Right hindlimb (tissue), 1 donor: Measurements from ENCODE around the gene BRWD1.

Experiments
- DNase-seq: peaks from one replicate; pipeline ENCODE4 v3.0.0-alpha.2; 2018

BRWD1 gene

DNA sequence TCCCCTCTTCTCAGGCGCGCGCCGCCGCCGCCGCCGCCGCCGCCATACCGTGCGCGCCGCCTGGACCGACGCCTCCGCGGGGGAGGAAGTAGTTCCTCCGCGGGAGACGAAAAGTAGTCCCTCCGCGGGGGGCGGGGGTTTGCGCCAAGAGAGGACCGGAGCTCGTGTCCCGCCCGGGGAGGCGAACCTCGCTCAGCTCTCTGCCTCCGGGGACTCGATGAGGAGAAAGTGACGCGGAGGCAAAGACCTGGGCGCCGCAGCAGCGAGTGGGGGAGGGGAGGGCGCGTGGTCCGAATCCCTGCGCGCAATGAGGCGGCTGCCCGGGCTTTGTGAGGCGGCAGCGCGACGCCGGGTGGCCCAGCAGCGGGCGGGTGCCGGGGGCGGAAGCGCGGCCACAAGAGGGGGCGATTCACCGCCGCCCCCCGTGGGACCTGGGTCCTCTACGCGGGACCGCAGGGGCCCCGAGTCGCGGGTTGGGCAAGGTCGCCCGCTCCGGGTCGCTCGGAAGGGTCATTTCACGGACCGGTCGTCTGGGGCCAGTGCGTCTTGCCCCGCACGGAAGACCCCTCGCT is at the start of gene BRWD1:
TSS of gene BRWD1 (minus strand) at position 62 of the 572 bp plus-strand sequence. CDS start 141 bp downstream, outside the sequence.
- peak; percentile 86 for DNase-seq

DNA sequence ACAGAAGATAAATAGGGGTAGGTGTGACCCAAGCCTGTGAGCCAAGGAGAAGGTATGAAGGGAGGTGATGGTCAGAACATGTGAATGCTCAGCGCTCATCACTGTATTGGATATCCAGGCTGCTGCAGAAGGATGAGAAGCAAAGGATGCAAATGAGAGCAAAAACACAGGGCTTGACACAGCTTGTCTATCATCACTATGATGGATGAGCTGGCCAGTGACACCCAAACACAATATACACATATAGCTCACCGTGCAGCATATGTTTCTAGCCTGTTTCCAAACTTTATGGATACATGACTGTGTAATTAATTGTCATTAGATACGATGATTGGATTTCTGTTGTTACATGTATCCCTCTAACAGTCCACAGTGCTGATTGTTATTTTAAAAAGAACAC is 49.3 kb upstream of the BRWD1 start:
- no peak for DNase-seq

DNA sequence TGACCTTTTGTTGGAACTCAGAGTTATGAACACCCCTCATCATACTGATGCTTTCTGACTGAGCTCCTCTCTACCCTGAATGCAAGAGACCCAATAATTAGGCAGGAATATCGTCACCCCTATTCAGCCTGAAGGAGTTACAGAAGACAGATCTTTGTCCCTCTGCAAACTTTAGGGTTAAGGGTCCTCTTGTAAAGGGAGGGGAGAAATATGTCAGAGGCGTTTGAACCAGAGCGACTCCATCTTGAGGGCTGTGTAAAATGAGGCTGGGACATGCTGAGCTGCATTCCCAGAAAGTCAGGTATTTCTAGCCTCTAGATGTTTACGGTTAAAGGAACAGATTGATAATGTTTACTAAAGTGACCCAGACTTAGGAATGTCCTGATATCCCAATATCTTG is 46.0 kb upstream of the BRWD1 start:
- no peak for DNase-seq

DNA sequence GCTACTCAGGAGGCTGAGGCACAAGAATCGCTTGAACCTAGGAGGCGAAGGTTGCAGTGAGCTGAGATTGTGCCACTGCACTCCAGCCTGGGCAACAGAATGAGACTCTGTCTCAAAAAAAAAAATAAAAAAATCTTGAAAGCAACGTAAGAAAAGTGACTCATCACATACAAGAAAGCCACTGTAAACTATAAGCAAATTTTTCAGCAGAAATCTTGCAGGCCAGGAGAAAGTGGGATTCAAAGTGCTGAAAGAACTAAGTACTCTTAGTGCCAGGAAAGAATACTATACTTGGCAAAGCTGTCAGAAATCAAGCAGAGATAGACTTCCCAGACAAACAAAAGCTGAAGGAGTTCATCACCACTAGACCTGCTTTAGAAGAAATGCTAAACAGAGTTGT is 39.9 kb upstream of the BRWD1 start:
- DNase-seq = no peak

DNA sequence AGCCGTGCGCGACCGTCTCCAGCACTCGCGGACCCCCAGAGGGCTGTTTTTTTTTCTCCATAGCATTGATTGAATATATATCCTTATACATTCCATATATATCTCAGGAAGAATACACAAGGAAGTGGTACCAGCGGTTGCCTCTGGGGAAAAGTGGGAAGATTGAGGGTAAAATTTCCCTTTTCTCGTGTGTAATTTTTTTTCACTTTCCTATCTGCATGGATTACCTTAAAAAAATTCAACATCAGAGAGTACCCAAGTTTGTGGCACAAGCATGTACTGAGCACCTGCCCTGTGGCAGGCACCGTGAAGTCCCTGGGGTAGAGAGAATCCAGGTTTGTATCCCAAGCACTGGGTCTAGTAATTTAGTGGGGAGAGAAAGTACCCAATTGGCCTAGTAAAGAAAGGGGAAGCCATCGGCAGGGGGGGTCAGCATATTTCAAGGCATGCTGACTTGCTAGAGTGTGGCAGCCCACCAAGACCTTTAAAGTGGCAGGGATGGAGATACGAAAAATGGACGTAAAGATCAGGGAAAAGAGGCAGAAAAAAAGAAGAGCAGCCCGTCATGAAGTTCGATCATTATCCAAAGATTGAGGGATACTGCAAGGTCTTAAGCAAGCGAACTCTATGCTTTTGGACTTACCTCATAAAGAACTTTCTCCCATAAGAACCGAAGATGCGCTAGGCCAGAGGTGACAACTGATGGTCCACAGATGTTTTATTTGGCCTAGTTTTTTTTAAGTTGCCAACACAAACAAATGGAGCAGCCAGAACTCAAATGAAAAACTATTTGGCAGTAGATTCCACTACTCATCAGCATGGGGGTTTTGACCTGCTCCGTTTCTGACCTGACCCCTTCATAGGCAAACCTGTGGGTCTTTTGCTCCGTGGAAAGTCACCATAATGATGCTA is 36.9 kb upstream of the BRWD1 start:
- no peak for DNase-seq

DNA sequence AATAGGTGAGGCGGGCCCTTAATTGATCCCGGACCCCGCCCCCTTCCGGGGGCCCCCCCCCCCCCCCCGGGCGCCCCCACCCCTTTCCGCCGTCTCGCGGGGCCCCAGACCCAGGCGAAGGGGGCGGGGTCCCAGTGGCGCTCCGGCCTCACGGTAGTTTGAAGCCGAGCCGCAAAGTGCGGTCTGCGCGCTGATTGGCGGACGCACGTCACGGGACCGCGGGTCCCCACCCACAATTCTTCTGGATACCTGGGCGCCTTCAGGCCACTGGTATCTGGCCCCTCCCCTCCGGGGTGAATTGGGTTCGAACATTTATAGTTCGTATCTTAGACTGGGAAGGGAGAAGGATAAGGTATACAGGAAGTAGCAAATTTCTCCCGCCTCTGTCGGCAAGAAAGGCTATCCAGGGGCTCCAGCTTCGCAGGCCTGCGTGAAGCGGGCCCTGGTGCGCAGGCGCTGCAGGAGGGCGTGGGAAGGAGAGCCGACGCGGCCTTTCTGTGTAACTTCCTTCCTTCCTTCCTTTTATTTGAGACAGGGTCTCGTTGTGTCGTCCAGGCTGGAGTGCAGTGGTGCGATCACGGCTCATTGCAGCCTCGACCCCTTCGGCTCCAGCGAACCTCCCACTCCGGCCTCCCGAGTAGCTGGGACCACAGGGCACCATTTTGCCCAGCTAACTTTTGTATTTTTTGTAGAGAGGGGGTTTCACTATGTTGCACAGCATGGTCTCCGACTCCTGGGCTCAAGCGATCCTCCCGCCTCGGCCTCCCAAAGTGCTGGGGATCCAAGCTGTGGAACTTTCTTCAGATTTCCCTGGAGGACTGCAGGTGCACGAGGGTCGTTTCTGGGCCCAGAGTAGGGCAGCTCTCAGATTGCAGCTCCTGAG is 36.0 kb upstream of the BRWD1 start:
- peak; percentile 97 for DNase-seq

DNA sequence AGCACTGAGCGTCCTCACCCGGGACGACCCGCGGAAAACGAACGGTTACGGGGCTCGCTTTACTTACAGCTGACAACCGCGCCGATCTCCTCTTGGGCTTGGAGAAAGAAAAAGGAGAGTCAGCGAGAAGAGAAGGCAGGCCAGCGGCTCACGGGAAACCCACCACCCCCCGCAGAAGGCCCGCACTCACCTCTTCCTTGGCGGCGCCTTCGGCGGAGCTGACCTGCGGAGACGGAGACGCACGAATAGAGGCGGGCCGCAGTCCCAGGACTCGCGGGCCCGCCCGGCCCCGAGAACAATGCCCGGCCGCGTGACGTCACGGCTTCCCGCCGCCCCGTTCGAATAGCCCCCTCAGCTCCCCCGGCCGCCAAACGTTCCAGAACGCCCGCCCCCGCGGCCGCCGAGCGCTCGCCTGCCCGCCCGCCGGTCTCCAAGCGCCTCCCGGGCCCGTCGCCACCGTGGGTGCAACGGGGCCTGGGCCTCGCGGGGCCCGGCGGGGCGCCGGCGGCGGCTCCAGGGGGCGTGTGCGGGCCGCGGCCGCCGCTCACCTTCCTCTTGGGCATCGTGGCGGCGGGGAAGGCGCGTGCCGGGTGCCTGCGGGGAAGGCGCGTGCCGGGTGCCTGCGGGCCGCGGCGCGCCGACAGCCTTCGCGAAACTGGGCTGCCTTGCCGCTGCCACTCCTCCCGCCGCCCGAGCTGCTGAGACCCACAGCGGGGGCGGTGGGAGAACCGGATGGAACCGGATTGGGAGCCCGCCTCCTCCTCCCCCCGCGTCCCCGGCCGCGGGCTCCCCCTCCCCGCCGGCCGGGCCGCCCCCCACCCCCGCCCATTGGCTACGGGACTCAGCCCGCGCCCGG is 35.2 kb upstream of the BRWD1 start, which contains the start of gene HMGN1:
TSS of gene HMGN1 (minus strand) at position 734 of the 856 bp plus-strand sequence. CDS start at position 563, 171 bp downstream.
- DNase-seq = peak; percentile 95

DNA sequence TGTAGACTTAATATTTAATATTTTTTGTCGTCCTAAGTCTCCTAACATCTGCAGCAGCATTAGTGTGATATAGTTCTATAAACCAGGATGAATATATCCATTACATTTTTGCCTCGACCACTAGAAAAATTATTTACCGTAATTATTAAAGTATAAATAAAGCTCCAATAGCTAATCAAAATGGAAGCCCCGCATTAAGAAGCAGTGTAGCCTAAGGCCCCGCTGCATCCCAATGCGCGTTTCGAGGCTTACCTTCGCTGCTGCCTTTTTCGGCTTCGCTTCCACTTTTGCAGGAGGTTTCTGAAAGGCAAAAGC is 34.6 kb upstream of the BRWD1 start:
- DNase-seq = no peak

DNA sequence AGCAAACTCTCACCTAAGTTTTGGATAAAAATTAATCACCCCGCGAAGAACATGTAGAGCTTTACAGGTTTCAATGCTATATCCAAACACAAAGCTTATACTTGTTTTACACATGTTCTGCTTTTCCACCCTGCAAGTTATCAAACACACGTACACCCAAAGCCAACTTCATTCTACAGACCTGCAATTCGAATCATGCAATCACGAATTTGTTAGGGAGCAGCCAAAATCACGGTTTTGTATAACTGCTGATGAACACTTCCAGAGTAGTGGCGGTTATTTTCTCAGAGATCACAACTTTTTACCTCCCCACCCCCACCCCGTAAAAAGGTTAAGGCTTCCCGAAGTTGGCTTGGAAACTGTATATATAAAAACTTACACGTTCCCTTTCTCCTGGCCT is 34.1 kb upstream of the BRWD1 start:
- no peak for DNase-seq

DNA sequence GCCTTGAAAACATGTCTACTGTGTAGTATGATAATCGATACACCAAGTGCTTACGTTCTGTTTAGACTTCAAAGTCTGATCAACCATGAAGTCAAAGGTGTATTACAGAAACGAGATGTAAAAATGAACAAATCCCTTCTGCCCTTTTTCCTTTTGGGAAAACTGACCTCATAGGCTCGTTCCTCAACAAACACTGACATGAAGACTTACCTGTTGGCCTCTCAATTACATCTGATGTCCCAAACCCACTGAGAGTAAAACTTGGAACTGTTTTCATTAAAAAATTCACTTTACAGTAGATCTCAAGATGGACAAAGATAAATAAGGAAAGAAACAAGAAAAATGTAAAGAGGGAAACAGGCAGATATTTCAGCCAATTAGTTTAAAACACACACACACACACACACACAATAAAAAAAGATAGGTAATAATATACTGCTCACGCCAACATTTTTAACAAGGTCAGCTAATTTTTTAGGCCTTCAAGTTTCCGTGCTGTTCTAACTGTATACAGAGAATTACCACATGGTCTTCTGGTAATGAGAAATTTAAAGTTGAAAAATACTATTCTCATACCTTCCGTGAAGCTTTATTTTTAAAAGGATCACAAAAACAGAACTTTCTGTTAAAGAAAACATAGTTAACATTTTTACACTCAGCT is 33.4 kb upstream of the BRWD1 start:
- DNase-seq = no peak

DNA sequence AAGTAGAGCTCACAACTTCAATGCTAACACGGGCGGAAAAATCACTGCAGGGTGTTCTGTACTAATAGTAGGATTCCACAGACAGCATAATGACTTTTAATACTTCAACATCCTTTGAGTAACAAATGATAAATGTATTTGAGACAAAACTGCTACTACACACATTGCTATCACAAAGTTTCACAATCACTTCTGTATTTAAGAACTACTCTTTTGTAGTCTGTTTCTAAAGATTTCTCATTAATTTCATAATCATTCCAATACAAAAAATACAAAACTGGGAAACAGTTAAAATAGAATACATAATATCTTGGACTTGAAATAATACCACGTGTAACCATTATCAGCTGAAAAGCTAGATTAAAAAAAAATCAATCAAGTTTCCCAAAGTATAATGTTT is 32.8 kb upstream of the BRWD1 start:
- DNase-seq = no peak

DNA sequence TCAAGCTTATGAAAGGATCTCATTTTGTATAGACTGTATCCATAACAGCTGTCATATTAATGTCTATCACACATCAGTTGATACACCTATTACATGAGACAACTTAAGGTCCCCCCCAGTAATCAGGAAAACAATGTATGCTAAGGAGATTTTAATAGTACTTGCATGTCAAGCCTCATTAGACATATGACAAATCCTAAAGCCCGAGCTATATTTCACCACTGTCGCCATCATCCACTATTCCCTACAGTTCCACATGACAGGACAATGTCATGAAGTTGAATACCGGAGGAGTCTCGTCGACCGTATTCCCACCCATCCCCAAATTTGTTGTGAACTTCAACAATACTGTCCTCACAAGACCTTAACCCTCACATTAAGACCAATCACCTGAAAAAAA is 32.0 kb upstream of the BRWD1 start:
- no peak for DNase-seq

DNA sequence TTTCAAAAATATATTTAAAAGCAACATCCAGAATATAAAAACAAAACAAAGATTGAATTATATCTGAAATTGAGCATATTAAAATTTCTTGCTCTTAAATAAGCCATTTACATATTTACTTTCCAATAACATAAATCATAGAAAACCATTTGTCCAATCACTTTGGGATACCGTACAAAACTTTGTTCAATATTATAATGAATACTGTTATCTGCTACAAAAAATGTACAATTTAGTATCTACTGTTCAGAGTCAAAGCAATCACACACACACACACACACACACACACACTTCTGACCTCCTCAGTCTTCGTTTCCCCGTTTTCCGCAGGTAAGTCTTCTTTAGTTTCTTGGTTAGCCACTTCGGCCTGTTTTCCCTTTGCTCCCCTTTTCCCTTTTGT is 31.4 kb upstream of the BRWD1 start:
- DNase-seq = no peak

DNA sequence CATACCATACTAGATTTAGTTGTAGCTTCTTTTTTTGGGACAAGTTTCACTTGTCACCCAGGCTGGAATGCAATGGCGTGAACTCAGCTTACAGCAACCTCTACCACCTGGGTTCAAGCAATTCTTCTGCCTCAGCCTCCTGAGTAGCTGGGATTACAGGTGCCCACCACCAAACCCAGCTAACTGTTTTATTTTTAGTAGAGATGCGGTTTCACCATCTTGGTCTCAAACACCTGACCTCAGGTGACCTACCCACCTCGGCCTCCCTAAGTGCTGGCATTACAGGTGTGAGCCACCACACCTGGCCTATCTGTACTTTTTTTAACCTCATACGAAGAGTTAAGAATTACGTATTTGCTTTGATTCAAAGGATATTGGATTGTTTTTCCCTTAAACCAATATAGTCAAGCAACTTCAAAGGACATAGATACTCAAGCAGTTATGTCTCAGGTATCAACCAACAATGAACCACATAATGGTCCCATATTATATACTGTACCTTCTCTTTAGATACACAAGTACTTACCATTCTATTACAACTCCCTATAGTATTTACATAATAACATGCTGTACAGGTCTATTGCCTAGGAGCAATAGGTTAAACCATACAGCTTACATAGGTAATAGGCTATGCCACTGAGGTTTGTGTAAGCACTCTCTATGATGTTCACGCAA is 28.0 kb upstream of the BRWD1 start:
- no peak for DNase-seq

DNA sequence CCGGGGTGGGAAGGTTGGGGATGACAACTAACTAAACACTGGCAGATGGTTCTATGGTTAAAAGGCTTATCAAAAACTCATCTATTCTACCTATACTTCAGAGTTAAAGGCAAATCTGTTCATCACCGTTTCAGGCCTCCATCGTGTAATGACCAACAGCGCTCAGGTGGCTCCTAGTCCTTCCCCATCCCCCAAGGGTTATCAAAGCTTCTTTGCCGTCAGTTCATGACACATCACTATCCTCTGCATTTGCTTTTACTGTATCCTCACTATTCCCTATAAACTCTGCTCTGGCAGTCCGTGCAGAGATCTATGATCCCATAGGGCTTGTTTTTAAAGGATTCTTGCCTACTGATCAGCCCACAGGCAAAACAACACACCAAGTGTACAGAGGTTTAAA is 27.3 kb upstream of the BRWD1 start:
- DNase-seq = no peak

DNA sequence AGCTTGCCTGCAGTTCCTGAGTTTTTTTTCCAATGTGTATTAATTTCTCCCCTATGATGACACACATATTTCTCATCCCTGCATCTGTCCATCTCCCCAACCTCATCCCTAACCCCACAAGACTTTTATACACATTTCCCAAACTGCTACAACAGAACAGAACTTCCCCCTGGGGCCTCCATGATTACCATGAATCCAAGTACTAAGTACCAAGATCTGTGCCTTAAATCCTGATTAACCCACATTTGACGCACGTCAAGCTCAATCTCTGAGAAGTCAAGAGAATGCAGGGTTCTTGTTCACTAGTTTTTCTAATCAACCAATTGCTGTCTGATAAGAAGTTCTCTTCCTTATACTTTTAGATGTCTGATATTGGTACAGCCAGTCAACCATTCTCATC is 25.8 kb upstream of the BRWD1 start:
- no peak for DNase-seq

DNA sequence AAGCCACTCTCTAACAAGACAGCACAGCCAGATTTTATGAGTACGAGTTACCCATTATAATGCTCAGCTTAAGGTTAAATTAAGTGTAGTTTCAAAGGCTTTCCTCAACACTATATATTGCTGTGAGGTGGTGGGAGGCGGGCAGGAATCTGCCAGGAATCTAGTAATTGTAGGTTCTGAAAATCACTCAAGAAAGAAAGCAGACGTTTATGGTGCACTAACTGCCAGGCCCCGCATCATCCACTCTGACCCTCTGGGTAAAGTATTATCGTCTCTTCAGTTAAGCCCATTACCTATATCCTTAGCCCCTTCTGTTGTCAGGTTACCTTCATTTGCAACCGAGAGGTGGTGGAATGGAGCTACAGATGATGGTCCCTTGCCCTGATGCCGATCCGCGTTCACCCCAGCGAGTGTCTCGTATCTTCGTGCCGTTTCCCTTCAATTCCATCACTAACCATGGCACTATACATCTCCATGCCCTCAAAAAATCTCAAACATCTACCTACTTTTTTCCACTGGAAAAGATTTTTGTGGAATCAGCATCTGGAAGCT is 23.1 kb upstream of the BRWD1 start:
- DNase-seq = no peak

DNA sequence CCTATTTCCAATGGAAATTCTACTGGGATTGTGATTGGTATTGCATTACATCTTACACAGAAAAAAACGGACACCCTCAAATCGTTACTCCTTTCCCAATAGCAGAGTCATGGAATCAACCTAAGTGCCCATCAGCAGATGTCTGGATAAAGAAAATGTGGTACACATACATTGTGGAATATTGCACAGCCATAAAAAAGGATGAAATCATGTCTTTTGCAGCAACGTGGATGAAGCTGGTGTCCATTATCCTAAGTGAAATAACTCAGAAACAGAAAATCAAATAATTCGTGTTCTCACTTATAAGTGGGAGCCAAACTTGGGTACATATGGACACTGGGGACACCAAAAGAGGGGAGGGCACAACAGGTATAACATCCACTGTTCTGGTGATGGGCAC is 21.2 kb upstream of the BRWD1 start:
- DNase-seq = no peak

DNA sequence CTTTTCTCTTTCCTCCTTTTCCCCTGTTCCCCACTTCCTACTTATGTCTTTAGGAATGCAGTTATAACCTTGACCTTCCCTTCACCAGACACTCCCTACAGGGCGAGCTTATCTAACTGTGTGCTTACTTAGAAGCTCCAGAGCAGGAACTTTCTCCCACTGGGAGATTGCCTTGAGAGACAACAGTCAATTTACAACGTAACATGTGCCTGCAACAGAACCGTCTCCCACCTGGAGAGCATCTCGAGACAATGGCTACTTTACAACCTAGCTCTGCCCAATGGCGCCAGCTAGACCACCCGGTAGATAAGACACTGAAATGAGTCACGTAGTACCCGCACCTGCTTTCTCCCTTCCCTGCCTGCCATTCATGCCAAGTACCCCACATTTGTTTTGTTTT is 18.7 kb upstream of the BRWD1 start:
- no peak for DNase-seq

DNA sequence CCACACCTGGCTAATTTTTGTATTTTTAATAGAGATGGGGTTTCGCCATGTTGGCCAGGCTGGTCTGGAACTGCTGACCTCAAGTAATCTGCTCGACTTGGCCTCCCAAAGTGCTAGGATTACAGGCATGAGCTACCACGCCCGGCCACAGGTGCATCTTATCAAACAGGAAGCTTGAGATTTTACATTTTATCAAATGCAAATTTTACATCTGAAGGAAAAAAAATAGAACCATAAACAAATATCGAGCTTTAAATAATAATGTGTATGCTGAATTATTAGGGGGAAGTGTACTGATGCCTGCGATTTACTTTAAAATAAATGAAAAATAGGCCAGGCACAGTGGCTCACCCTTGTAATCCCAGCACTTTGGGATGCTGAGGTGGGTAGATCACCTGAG is 16.6 kb upstream of the BRWD1 start:
- DNase-seq = no peak

DNA sequence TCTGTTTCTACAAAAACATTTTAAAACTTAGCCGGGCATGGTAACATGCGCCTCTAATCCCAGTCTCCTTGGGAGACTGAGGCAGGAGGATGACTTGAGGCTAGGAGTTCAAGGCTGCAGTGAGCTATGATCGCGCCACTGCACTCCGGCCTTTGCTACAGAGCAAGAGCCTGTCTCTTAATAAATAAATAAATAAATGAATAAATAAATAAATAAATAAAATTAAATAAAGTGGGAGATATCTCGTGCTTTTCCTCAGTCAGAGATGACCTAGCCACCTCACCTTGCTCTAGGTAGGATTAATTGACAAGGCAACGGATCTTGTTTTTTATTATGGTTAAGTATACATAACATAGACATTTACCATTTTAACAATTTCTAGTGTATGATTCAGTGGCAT is 14.3 kb upstream of the BRWD1 start:
- DNase-seq = no peak
